Stomach (tissue), 9 donors: Measurements from ENCODE around the gene RNF114. TPM values are rescaled to one million over a fixed set of nuclear protein-coding genes. Genes with fewer than 3 reads are reported as not detected.

Experiments used
- DNase-seq, 2 donors: peaks; one replicate each; pipeline versions ENCODE4 v3.0.0 to v3.0.0-alpha.2; 2013 to 2019
- H3K27ac ChIP-seq, 5 donors: fragments of 200-600 bp in 4 of 5; sonication (generic) in 4 of 5; one replicate each; pipeline ENCODE4 v1.5.1; 2013 to 2019; ENCODE audit warnings: mild to moderate bottlenecking in 1 of 5, moderate library complexity in 1 of 5
- H3K27me3 ChIP-seq, 3 donors: fragments of 200-600 bp; sonication (generic); one replicate each; pipeline ENCODE4 v1.5.1; 2017 to 2019; ENCODE audit warnings: mixed run types in 1 of 3
- H3K36me3 ChIP-seq, 4 donors: fragments of 200-600 bp; sonication (generic); 1 replicate in 3 of 4; 2 replicates in 1 of 4; pipeline ENCODE4 v1.5.1; 2016 to 2019
- H3K4me1 ChIP-seq, 4 donors: fragments of 200-600 bp; sonication (generic); one replicate each; pipeline ENCODE4 v1.5.1; 2016 to 2019
- H3K4me3 ChIP-seq, 4 donors: fragments of 200-600 bp; sonication (generic) in 3 of 4; one replicate each; pipeline ENCODE4 v1.5.1; 2016 to 2019; ENCODE audit warnings: mild to moderate bottlenecking in 1 of 4
- H3K9me3 ChIP-seq, 4 donors: fragments of 200-600 bp; sonication (generic); one replicate each; pipeline ENCODE4 v1.5.1; 2016 to 2019
- CTCF ChIP-seq, 7 experiments: fragments of 450-650 bp in 4 of 7; fragments of 200-600 bp in 3 of 7; sonication (generic) in 3 of 7; IDR thresholded peaks; one replicate each; pipeline ENCODE4 v1.5.1; 2016 to 2019; ENCODE audit warnings: antibody characterized with exemption in 7 of 7, control low read depth in 2 of 7, mild to moderate bottlenecking in 1 of 7
- EP300 ChIP-seq: sonication (generic); formaldehyde crosslinking; IDR thresholded peaks from one replicate; pipeline ENCODE4 v1.6.1; 2017; ENCODE audit warnings: antibody characterized with exemption
- POLR2A ChIP-seq, 4 donors: fragments of 450-650 bp; IDR thresholded peaks; one replicate each; pipeline ENCODE4 v1.6.1; 2016; ENCODE audit warnings: antibody characterized with exemption in 4 of 4, control low read depth in 2 of 4, mild to moderate bottlenecking in 1 of 4, moderate library complexity in 1 of 4
- POLR2AphosphoS5 ChIP-seq, 3 donors: sonication (generic); formaldehyde crosslinking; IDR thresholded peaks; one replicate each; pipeline ENCODE4 v1.6.1; 2016; ENCODE audit warnings: antibody characterized with exemption in 3 of 3
- WGBS, 5 donors: extraction: QIAGEN DNeasy Blood & Tissue Kit in 3 of 5; methylation state at CpG; one replicate each; pipeline versions ENCODE4 v1.1.5 to v1.1.7; 2013 to 2018; 5-methylcytosine and 5-hydroxymethylcytosine counted together
- intact Hi-C: fragments of 100-400 bp; cut with DNase I; formaldehyde crosslinking; loops from one replicate; pipeline ENCODE4 v1.15.1; 2023; ENCODE audit warnings: low total_unique reads
- polyA plus RNA-seq, 3 donors: library from polyadenylated mRNA; stranded (reverse); fragments of 200-250 nt; gene quantifications; one replicate each; pipeline ENCODE4 v1.2.3, GENCODE V29; 2013
- total RNA-seq, 5 donors: library from RNA; depleted of rRNA; stranded (reverse); fragments of >200 nt; gene quantifications; one replicate each; pipeline versions ENCODE4 v1.1.0 to v1.2.3, GENCODE V29; 2014 to 2016
- donor health status: healthy with polysubstance abuse.
- donor health status: Bipolar disorder and iron deficiency.
- donor health status: healthy.

RNF114 gene
- total and polyA plus RNA-seq, 8 donors, result 29.5 to 317 (median 63.6) TPM

GRCh38 chr20:49961413-49961812 lies 25.2 kb downstream of the RNF114 start:
- WGBS, 5 donors, result 86 to 96% (median 90%) methylated on average over 4 of the region's 4 CpGs
- Histone ChIP-seq H3K4me1 (no peaks in the 10 kb centered on the region), H3K36me3 (peaks cover 9 to 66% (median 48%) of the 10 kb centered on the region in 4 donors), H3K4me3 (no peak overlapping the region), H3K27me3 (no peaks in the 10 kb centered on the region), H3K9me3 (no peaks in the 10 kb centered on the region), H3K27ac (no peak overlapping the region)
- DNase-seq, result no peak
- TF ChIP-seq POLR2A (IDR thresholded peaks at IDR 0.05) (no peak), POLR2AphosphoS5 (IDR thresholded peaks at IDR 0.05) (no peak), CTCF (IDR thresholded peaks at IDR 0.05) (no peak), EP300 (no peak)
- intact Hi-C loops, result no loop called here

GRCh38 chr20:49964964-49965780 lies 29.0 kb downstream of the RNF114 start:
- Histone ChIP-seq H3K36me3 (peaks cover 0 to 30% (median 15%) of the 10 kb centered on the region in 4 donors), H3K9me3 (no peaks in the 10 kb centered on the region), H3K4me1 (peaks cover 0 to 13% (median 5%) of the 10 kb centered on the region in 4 donors), H3K27ac (no peak overlapping the region), H3K4me3 (no peak overlapping the region), H3K27me3 (no peaks in the 10 kb centered on the region)
- 52 to 79% (median 72%) methylated on average over 5 of the region's 5 CpGs for WGBS, 5 donors
- DNase-seq, result peak; percentile 37 to 66
- TF ChIP-seq POLR2AphosphoS5 (IDR thresholded peaks at IDR 0.05), result no peak
- peak in 3 of 7 experiments; percentile 7 to 32 (median 27) for TF ChIP-seq CTCF (IDR thresholded peaks at IDR 0.05)
- intact Hi-C loops, result no loop called here

GRCh38 chr20:49965781-49966305 lies 29.6 kb downstream of the RNF114 start:
- no peak for DNase-seq

DNA sequence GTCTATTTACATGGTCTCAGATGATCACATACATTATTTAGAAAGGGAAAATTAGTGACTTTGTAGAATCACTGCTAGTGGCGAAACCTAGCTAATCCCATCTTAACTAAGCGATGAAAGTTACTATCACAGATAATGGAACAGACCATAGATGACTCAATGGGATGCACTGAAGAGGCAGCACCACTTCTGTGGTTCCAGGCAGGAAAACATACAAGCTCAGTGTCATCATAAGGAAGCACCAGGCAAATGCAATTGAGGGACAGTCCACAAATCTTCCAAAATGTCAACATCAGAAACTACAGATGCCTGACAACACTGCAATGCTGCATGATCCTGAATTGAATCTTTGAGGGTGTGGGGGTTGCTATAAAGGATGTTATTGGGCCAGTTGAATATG lies 30.7 kb downstream of the RNF114 start:
- peaks cover 0 to 27% (median 14%) of the 10 kb centered on the region in 4 donors for H3K36me3 ChIP-seq
- peaks cover 0 to 13% (median 5%) of the 10 kb centered on the region in 4 donors for H3K4me1 ChIP-seq
- intact Hi-C loops, result no loop called here
- H3K27ac ChIP-seq, result no peak overlapping the region
- no peaks in the 10 kb centered on the region for H3K9me3 ChIP-seq
- no peak for DNase-seq
- TF ChIP-seq POLR2A (IDR thresholded peaks at IDR 0.05), result no peak
- 94 to 100% (median 97%) methylated on average over 2 of the region's 2 CpGs for WGBS, 5 donors
- no peak overlapping the region for H3K4me3 ChIP-seq
- H3K27me3 ChIP-seq, result no peaks in the 10 kb centered on the region

More at GRCh38 chr20:49965781-49966305, 29.6 kb downstream of the RNF114 start:
- TF ChIP-seq POLR2AphosphoS5 (IDR thresholded peaks at IDR 0.05) (no peak), EP300 (no peak), CTCF (IDR thresholded peaks at IDR 0.05) (no peak), POLR2A (IDR thresholded peaks at IDR 0.05) (no peak)
- Histone ChIP-seq H3K27me3 (no peaks in the 10 kb centered on the region), H3K4me3 (no peak overlapping the region), H3K36me3 (peaks cover 0 to 27% (median 14%) of the 10 kb centered on the region in 4 donors), H3K4me1 (peaks cover 0 to 13% (median 5%) of the 10 kb centered on the region in 4 donors), H3K9me3 (no peaks in the 10 kb centered on the region), H3K27ac (no peak overlapping the region)
- intact Hi-C loops, result no loop called here
- 55 to 81% (median 65%) methylated on average over 9 of the region's 9 CpGs for WGBS, 5 donors

- intact Hi-C loops, result no loop called here
- WGBS, 5 donors, result 19 to 43% (median 34%) methylated on average over 3 of the region's 3 CpGs
- DNase-seq, result no peak
- TF ChIP-seq EP300 (no peak), POLR2A (IDR thresholded peaks at IDR 0.05) (no peak), CTCF (IDR thresholded peaks at IDR 0.05) (no peak), POLR2AphosphoS5 (IDR thresholded peaks at IDR 0.05) (no peak)
- H3K36me3 ChIP-seq, result peaks cover 0 to 12% (median 4%) of the 10 kb centered on the region in 4 donors
- H3K9me3 ChIP-seq, result no peaks in the 10 kb centered on the region
- H3K27ac ChIP-seq, result no peak overlapping the region
- H3K4me3 ChIP-seq, result no peak overlapping the region
- H3K27me3 ChIP-seq, result no peaks in the 10 kb centered on the region
- H3K4me1 ChIP-seq, result peaks cover 0 to 13% (median 5%) of the 10 kb centered on the region in 4 donors
Measured at GRCh38 chr20:49969234-49969633, 33.0 kb downstream of the RNF114 start.
